CD4-positive, alpha-beta T cell treated with Interleukin-4 for 1 hour (primary cell): Measurements from ENCODE around the gene KLHL29.

Experiments used
- DNase-seq, 2 donors: peaks; one replicate each; pipeline ENCODE4 v3.0.0-alpha.2; 2020 to 2022

Gene KLHL29

DNA sequence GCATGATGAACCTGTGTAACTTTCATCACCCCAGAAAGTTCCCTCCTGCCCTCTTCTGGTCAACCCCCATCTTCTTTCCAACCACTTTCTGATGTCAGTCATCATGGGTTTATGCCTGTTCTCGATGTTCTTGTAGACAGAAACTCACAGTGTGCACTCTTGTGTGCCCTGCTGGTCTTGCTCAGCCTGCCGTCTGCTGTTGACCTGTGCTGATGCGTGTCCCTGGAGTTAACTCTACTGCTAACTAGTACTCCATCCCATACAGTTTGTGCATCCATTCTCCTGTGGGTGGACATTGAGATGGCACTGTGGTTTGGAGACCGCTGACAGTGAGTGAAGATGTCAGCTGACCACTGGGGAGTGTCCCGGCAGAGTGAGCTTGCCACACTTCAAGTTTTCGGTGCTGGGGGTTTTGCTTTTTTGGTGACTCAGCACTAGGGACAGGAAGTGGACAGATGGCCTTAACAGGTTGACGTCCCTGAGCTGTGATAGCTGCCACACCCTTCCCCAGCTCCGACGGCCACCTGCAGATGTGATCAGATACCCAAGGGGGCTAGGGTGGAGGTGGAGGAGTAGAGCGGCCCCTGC, 14.8 kb downstream of the KLHL29 start:
- DNase-seq = no peak

DNA sequence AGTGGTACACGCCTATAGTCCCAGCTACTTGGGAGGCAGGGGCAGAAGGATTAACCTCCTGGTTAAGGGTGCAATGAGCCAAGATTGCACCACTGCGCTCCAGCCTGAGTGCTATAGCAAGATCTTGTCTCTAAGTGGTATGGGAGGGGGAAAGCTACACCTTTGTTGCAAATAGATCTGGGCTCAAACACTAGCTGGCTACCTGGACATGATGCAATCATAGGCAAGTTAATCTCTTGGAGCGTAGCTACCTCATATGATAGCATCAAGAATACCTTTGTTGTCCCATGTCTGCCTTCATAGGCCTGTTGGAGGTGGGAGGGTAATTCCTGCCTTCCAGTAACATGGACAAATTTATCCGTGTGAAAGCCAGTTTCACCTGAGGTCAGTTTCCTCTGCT, 15.7 kb downstream of the KLHL29 start:
- DNase-seq = no peak

DNA sequence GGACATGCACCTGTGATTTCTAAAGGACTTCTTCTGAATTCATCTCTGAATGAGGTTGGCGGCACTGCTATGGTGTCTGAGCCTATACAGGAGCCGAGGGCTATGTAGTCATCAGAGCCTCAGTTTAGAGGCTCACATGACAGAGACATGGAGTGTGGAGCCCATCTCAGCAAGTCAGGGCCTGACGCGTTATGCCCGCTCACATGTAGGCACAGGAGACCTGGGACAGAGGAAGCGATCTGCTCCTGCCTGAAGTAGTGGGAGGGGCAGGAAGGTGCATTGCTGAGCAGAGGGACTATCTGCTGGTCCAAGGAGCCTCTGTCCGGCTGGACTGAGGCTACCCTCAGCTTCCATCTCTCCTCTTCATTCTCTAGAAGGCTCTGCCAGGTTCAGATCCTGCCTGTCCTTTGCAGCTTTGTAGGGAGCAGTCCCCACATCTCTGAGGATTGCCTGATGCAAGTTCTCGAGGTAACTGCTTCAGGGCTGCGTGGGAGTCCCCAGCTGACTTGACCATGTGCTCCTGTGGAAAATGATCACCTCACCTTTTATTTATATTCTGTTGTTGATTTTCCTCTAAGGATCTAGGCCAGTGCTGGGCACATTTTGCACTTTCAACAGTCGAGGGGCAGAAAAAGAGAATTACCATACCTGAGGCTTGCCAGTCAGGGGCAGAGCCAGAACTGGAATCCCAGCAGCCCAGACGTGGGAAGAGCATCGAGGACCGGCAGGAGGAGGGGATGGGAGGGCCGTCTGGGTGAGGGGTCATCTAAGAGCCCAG, 16.6 kb downstream of the KLHL29 start:
- DNase-seq = no peak

DNA sequence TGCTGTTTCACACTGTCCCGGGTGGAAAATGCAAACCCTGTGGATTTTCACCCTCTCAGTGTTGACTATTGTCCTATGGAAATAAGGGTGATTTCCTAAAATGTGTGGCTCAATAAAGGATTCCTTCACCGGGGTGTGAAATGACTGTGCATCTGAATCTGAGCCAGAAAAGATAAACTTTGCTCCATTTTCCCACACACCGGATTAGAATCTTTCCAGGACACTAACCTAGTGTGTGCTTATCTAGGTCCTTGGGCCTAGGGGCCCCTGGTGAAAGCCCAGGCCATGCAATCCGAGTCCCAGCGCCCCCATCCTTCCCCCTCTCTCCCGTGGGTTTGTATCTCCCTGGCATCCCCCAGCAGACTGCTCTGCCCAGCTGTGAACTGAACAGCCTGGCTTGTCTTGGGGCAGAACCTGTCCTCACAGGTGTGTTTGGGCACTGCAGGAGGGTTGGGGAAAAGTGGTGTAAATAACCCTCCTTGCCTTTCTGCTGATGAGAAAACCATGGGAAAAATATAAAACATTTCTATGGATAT, 17.3 kb downstream of the KLHL29 start:
- DNase-seq = no peak

DNA sequence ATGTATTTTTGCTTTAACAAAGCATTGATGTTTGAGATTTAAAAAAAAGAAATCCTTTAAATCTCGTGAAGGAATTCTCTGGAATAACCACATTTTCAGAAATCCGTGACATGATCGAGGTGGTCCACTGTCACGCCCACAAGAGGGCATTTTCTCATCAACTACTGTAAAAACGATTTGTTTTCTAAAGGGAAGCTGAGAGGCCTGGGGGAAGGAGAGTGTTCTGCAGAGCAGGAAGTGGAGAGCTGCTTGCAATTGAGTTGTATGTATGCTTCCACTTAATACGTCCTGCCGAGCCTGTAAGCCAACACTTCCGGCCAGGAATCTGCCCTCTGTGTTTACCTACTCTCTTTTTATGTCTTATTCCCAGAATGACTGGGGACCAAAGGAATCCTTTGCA, 19.4 kb downstream of the KLHL29 start:
- no peak for DNase-seq

DNA sequence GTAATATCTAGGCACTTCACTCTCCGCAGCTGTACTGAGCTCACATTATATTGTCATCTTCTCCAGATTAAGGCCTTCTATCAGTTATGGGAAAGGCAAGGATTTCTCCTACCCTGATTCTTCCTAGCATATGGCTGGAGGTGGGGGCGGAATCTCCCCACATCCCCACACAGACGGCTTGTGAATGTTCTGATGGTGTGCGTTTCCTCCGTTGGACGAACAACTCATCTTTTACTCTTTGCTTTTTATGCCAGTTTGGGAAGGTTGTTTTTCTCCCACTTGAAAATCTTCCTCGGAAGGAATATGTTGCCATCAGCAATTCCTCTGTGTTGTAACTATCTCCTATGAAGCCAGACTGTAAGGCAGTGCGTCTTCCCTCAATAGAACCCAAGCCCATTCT, 24.3 kb downstream of the KLHL29 start:
- no peak for DNase-seq

DNA sequence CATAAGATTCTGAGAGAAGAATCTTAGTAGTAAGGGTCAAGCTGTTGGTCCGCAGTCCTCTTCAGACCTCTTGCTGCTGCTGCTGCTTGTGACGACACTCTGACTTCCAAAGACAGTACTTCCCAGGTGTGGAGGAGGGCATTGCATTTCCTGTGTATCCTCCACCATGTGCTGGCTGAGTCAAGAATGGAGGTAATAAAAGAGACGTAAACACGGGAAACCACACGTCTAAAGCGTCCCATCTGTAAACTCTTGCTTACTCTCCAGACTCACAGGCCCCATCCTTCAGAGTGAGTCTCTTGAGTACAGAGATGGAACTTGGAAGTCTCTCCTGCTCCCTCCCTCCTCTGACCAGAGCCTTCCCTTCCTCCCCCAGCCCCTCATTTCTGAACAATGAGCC, 25.6 kb downstream of the KLHL29 start:
- DNase-seq = no peak

DNA sequence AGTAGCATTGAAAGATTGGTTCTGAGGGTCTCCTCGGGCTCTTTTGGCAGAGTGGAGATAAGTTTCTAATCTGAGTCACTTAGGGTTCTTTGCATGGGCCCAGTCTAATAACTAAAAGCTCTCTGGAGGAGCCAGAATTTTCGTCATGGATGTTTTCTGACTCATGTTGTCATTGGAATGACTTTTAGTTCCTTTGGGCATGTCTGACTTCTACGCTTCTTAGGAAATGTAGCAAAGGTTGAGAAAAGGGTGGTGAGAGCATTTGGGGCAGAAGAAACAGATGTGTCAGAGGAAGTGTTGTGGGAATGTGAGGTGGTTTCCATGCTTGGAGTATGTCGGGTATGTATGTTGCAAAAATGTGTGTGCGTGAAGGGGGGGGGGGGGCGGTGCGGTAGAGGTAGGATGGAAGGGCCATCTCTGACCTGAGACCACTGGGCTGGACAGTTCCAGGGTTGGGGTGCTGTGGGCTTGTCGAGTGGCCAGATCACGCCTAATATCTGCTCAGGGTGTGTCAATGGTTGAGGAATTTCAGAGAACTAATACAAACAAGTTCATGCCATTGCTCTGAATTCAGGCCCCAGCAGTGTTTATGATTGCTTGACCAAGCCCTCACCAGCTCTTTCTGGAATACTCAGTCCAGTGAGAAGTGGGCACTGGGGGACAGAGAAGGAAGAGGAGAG, 26.9 kb downstream of the KLHL29 start:
- DNase-seq = no peak

DNA sequence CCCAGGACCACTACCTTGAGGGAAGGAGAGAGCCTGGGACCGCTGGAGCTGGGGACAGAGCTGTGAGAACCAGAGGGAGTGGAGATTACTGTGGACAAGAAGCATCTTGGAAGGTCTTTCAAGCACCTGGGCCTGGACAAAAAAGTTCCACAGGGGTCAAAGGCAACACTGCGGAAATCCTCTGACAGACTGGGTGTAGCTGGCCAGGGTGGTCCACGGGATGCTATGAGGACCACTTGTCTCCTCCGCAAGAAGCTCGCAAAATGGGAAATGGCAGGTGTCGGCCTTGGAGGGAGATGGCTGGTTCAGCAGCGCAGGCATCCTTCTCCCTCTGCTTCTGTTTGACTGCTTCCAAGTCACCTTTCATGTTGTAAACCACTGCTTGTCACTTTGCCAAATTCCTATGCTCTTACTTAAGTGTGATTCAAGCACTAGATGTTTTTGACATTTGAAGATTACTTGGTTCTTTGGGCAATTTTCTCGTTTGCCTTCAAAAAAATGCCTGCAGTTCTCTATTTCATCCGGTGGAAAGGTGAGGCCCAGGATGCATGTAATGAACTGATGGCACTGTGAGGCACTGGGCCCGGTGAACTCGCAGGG, 27.7 kb downstream of the KLHL29 start:
- DNase-seq = no peak

DNA sequence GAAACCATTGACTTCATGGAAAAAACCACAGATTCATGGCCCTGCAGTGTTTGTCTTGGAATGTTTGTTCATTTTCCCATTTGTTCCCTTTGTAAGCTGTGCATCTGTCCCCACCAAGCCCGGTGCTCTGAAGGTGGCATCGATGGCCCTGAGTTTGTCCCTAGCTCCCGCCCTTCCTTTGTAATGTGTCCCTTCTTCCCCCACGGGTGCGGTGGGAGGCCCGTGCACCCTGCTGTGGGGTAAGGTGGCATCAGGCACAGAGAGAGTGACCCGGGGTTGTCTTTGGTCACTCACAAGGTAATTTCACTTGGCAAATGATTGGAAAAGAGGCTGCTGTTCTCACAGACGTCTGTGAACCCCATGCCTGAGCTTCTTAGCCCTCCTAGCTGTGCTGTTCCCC, 28.7 kb downstream of the KLHL29 start:
- no peak for DNase-seq

DNA sequence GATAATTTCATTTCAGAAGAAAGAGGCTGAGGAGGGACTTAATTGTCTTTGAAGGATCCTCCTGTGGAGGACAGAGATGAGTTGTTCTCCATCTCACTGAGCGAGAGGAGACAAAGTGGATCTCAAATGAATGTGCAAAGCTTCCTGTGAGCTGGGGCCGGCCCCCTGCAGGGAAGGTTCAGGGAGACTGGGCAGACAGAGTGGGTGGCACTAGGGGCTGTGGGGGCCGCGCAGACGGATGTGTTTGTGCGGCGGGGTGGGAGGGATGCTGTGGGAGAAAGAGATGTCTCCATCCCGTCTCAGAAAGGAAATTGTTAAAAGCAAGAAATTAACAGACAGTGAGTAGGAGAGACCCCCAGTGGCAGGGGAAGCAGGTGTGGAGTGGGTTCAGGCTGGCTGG, 29.1 kb downstream of the KLHL29 start:
- no peak for DNase-seq

DNA sequence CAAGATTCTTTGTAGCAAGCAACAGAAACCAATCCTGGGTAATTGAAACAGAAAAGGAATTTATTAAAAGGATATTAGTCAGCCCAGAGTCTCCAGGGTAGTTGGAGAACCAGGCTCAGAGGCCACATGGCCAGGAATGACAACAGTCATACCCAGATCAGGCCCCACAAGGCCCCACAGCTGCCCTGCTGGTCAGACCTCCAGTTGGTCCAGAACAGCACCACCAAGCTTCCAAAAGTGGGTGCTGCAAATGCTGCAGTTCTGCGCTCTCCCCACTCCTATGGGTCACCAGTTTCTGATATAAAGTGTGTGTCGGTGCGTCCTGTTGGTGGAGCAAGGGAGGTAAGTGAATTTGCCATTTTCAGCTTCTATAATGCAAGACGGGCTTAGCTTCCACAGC, 29.9 kb downstream of the KLHL29 start:
- no peak for DNase-seq

DNA sequence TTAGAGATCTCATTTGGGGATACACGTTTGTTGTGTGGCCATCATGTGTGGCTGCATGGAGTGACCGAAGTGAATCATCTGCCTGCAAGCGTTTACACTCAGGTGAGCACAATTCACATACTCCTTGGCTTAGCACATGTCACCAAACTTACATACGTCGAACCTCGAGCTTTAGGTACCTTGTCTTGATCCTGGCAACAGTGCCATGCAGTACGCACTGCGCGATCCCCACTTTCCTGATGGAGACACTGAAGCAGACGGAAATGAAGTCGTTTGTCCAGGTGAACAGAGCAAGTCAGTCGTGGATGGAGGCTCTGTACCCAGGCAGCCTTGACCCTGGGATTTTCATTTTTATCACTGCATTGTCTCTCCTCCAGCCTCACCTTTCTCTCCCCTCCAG, 32.3 kb downstream of the KLHL29 start:
- DNase-seq = no peak

DNA sequence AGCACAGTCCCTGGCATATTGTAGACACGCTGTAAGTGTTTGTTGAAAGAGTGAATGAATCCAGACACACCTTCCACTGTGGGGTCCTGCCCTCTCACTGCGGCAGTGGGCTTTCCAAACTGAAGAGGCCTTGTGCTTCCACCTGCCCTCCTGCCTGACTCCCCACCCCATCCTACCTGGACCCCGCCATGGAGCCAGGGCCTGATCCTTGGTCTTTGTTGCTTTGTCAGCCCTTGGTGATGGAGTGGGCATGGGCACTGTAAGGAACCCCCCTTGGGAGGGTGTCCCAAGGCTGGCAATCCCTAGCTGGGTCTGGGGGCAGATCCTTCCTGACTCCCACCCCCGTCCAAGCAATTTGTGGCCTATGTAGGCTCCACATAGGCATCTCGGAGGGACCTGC, 33.1 kb downstream of the KLHL29 start:
- DNase-seq = no peak

DNA sequence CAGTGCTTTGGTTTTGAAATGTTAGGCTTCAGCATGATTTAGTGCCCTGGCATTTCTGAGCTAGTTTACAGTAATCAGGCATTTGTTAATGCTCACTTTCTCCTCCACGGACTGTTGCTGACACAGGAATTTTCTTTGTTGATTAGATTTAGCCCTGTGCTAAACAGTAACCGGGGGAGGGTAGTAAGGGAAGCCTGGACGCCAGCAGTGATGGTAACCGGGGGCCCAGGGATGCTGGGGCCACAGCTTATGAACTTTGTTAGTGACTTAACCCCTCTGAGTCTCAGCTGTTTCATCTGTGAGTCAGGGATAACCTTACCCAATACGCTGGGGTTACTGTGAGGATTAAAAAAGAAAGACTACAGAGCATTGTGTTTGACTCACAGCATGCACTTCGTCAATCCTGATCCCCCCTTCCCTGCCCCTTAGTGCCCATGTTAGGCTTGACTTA, 33.5 kb downstream of the KLHL29 start:
- DNase-seq = no peak

DNA sequence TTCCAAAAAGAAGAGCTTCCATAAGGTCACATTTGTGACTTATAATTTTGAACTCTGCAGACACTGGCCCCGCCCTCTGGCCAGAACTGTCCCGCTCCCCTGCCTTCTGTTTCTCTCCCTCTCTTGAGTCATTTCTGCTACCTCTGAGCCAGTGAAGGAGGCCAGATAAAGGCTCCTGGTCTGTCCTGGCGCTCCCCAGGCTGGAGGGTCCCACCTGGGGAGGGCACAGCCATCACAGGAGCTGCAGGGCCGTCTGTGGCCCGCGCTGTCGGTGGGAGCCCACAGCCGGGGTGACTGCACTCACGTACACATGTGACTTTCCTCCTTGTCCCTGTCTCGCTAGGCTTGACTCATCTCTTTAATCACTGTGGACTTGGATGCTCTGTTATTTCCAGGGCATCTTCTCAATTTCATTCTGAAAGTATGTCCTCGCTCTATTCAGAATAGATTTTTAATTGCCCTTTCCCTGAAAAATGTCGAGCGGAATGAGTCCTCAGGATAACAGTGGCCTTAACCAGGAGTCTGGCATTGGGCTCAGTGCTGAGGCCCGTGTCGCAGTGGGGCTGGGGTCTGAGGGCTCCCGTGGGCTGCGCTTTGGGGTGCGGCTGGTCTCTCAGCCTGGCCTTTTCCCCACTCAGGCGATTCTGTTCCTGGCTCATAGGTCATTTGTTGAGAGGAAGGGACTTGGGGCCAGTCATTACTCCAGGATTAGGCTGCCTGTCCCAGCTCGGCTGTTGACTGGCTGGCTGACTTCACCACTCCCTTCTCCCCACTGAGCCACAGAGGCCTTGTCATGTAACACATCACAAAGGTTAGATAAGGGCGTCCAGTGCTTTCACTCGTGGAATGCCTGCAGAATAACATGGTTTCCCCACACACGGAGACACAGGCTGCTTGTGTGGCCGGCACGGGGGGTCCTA, 34.5 kb downstream of the KLHL29 start:
- DNase-seq = no peak

DNA sequence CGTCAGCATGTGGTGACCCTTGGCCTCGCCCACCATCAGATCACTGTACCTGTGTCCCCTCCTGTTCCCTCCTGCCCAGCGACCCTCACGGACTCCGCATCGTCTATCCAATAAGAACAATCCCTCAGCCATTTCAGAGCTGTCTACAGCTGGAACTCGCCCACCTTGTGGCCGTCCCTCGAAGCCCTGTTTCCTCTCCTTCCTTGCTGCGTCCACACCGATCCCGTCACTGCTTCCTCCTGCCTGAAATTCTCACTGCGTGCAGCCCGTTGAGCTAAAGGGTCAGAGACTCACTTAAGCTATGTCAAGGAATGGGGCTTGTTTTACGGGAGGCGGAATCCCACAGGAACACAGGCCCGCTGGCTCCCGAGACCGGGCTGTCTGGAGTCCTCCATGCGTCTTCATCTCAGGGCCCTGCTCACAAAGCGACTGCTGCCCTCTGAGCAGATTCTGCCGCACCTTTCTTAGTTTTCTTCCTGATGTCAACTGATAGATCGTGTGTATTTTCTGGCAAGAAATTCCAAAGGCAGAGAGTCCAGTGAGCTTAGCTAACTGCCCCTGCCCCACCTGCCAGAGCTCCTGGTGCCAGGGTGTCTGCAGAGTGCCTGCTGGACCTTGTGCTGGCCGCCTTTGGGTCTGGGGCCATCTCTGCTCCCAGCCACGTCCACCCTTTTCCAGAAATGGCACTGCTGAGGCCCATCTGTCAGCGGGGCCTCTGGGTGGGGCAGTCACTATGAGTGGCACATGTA, 35.3 kb downstream of the KLHL29 start:
- DNase-seq = no peak

DNA sequence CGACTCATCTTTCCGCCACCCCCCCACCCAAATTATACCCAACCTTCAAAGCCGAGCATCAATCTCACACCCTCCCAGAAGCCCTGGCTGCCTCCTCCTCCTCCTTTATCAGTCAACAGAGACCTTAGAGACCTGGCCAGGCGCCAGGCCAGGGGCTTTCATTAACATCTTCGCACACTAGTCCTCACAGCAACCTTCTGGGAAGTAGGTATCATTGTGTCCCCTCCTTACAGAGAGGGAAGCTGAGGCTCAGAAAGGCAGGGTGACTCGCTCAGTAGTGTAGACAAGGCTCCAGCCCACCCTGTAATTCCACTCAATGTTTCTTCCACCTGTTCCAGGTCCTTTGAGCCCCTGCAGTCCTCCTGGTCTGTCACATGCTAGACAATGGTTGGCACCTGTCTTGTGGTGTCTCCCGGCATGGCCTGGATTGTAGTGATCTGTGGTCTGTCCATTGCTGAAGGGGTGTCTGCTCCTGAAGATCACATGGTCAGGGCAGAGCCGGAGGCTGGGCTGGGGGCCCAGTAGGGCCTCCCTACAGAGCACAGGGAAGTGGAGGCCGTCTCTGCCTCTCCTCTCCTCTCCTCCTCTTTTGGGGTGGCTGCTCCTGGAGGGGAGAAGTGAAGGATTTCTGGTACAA, 36.0 kb downstream of the KLHL29 start:
- no peak for DNase-seq

DNA sequence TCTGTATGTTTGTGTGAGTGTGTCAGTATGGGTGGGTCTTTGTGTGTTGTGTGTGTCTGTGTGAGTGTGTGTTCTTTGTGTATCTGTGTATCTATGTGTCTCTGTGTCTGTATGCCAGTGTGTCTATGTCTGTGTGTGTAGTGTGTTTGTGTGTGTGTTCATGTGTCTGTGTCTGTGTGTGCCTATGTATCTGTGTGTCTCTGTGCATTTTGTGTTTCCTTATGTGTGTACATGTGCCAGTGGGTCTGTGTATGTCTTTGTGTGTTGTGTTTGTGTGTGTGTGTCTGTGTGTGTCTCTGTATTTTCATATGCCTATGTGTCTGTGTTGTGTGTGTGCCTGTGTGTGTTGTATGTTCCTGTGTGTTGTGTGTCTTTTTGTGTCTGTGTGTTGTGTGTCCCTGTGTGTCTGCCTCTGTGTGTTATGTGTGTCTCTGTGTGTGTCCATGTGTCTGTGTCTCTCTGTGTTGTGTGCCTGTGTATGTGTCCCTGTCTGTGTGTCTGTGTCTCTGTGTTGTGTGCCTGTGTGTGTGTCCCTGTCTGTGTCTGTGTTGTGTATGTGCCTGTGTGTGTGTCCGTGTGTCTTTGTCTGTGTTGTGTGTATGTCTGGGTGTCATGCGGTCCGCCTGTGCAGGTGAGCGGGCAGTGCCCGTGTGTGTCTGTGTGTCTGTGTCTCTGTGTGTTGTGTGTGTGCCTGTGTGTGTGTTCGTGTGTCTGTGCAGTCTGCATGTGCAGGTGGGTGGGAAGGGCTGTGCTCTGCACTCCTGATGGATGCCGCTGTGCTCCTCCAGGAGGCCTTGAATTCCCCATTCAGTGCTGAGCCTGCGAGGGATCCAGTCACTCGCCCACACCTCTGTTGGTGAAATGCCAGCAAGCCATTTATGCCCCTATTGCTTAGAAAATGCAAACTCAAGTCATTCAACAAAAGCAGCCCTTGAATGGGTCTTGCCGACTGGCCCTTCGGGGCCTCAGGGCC, 37.4 kb downstream of the KLHL29 start:
- DNase-seq = no peak
